AG09309 (cell line): Measurements from ENCODE around the gene S100A5.

ENCODE experiments used
- DNase-seq: peaks from one replicate; pipeline ENCODE4 v3.0.0-alpha.2; 2010; ENCODE audit warnings: low read depth
- H3K4me3 ChIP-seq: 2 replicates; pipeline ENCODE4 v1.5.1; 2011; ENCODE audit warnings: mild to moderate bottlenecking, low read depth, low read length, moderate library complexity; ENCODE audit not compliant: control insufficient read depth
- CTCF ChIP-seq: IDR thresholded peaks from 2 replicates; pipeline ENCODE4 v1.5.1; 2011; ENCODE audit warnings: mild to moderate bottlenecking, low read depth, low read length, inconsistent platforms; ENCODE audit not compliant: insufficient read depth, control insufficient read depth; ENCODE audit errors: missing control alignments

The S100A5 gene

GRCh38 chr1:153498746-153499145, 42.0 kb downstream of the S100A5 start:
- DNase-seq, result no peak
- TF ChIP-seq CTCF, result no peak
- H3K4me3 ChIP-seq, result no peak overlapping the region

GRCh38 chr1:153495536-153495935, 45.2 kb downstream of the S100A5 start:
- no peak overlapping the region for H3K4me3 ChIP-seq
- no peak for TF ChIP-seq CTCF
- DNase-seq, result no peak

- no peak for DNase-seq
Observed at GRCh38 chr1:153494976-153495535, 45.7 kb downstream of the S100A5 start.

GRCh38 chr1:153493343-153493960, 47.3 kb downstream of the S100A5 start:
- H3K4me3 ChIP-seq, result no peak overlapping the region
- TF ChIP-seq CTCF, result no peak
- DNase-seq, result no peak

More at GRCh38 chr1:153494976-153495535, 45.7 kb downstream of the S100A5 start:
- H3K4me3 ChIP-seq, result no peak overlapping the region
- peak; percentile 96 for TF ChIP-seq CTCF

- TF ChIP-seq CTCF, result no peak
- no peak overlapping the region for H3K4me3 ChIP-seq
- DNase-seq, result peak; percentile 88
Observed at GRCh38 chr1:153490272-153491051, 50.3 kb downstream of the S100A5 start.

GRCh38 chr1:153488731-153489130, 52.0 kb downstream of the S100A5 start:
- H3K4me3 ChIP-seq, result no peak overlapping the region
- no peak for TF ChIP-seq CTCF
- DNase-seq, result no peak
